ENCODE measurements around the gene PMS2.
A peak's percentile ranks its signal among the peaks of the same experiment; 100 is the strongest.
"Not testable (repeated sequence)": the region's sequence is repeated elsewhere in the genome, so short reads cannot be mapped to it uniquely, and the experiment has no call there.

The PMS2 gene

GRCh38 chr7:6012355-6013104 lies 3.7 kb upstream of the PMS2 start:
- no peak for DNase-seq

DNA sequence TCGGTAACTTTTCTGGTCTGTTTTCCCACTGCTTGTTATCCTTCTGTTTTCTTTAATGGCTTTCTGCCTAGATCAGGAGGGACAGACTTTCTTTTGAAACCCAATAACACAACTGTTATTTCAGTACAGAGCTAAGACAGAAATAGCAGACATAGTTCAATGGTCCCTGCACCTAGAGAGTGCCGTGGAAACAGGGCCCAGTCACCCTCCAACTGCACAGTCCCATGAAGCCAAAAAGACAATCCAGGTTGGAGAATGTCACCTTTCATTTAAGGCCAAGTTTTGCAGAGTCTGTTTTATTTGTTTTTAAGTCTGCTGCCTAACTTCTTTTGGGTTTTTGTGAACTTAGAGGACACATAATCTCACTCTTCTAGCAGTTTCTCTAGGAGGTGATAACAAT lies 2.7 kb upstream of the PMS2 start:
- DNase-seq = no peak

- DNase-seq = not testable (repeated sequence)
Observed at GRCh38 chr7:6010370-6010769, 1.5 kb upstream of the PMS2 start.

- not testable (repeated sequence) for DNase-seq
Observed at GRCh38 chr7:6007835-6008590, 836 bp downstream of the PMS2 start.

DNA sequence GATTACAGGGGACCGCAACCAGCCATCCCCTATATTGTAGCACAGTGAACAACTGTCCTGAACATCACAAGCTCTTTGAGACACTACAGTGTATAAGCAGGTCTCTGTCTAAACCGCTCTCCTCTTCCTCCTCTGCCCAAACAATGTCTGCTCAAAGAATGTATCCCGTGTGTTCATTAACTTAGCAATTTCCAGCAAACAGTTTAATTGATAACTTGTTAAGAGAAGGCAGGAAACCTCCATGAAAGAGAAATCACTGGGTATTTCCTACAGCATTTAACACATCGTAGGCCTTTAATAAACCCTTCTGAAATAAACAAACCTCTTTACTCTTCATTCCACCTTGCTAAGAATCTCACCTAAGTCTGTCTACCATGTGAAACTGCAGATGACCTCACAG lies 1.5 kb downstream of the PMS2 start:
- no peak for DNase-seq

DNA sequence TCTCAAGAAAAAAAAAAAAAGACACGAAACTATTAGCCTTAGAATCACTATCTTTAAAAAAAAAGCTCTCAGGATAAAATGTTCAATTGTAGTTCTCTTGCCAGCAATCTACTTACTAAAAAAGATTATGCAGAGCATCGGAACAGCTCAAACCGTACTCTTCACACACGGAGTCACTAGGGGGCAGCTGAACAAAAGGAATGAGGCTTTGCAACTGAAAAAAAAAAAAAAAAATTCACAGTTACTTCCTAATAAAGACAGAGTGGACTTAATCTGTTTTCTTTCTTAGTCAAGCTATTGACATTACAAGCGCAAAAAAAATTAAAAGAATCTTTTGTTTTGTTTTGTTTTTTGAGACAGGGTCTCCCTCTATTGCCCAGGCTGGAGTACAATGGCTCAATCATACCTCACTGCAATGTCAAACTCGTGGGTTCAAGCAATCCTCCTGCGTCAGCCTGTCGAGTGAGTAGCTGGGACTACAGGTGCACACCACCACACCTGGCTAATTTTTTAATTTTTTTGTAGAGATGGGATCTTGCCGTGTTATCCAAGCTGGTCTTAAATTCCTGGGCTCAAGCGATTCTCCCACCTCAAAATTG lies 11.5 kb downstream of the PMS2 start:
- peak; percentile 70 for DNase-seq

GRCh38 chr7:5987061-5987460 lies 21.8 kb downstream of the PMS2 start:
- not testable (repeated sequence) for DNase-seq

DNA sequence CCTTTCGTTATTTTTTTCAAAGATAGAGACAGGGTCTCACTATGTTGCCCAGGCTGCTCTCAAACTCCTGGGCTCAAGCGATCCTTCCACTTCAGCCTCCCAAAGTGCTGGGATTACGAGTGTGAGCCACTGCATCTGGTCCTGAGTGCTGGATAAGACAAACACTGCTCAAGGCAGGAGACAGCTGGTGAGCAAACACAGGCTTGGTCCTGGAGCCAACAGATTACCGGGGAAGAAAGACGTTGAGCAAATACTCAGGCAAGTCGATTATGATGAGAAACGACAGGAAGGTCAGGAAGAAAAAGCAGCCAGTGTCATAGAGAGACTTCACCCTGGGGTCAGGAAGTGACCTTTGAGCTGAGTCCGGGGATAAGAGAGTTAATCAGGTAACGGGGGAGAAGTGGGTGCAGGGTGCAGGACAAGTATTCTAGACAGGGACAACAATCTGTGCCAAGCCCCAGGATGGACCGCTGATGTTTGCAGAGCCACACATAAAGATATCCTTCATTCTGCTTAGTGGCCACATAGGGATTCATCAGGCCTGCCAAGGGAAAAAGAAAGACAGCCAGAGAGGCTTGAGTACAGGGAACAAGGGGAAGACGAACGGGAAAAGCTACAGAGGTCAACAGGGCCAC lies 29.1 kb downstream of the PMS2 start:
- not testable (repeated sequence) for DNase-seq

DNA sequence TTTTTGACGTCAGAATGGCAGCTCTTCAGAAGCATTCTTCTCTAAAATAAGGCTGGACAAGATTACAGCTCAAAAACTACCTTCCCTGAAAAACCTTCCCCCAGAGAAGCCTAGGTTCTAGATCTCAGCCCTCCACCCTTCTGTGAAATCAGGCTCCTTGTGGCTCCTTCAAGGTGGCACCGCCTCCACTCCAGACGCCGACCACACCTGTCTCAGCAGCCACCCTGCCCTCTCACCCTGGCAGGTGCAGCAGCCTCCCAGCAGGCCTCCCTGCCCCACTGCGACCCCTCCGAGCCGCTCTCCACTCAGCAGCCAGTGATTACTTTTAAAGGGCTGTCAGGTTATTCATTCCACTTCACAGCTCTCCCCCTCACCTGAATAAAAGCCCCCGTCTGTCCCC lies 35.3 kb downstream of the PMS2 start:
- DNase-seq = not testable (repeated sequence)

GRCh38 chr7:5970347-5970911 lies 38.4 kb downstream of the PMS2 start, which contains the start of gene RSPH10B:
RSPH10B (minus strand) TSS chr7:5970689; CDS start chr7:5967116, 3,573 bp downstream.
- not testable (repeated sequence) for DNase-seq

DNA sequence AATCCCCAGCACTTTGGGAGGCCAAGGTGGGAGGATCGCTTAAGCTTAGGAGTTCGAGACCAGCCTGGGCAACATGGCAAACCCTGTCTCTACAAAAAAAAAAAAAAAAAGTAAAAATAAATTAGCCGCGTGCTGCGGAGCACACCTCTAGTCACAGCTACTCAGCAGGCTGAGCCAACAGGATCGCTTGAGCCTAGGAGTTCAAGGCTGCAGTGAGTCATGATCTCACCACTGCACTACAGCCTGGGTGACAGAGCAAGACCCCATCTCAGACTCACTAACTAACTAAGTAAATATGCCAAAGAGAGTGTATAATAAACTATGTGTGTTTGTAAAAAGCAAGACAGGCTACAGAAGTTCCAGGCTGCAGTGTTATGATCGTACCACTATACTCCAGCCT lies 45.0 kb downstream of the PMS2 start:
- DNase-seq = not testable (repeated sequence)

GRCh38 chr7:5963205-5963604 lies 45.6 kb downstream of the PMS2 start:
- not testable (repeated sequence) for DNase-seq

DNA sequence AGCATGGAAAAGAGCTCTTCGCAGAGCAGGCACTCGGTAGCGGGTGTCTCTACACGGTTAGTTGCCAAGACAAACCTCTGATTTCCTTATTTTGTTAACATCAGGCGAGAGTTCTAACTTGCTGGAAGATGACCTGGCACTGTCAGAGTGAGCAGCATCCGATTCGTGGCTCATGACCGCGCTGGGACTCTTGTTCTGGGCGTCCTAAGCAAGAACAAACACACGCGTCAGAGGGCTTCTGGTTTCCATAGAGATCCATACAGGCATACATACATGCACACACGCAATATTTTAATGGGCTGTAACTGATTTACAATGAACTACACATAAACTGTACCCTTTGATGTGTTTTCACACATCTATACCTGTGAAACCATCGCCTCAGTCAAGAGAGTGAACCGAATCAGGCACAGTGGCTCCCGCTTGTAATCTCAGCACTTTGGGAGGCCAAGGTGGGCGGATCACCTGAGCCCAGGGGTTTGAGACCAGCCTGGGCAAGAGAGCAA lies 73.9 kb downstream of the PMS2 start:
- not testable (repeated sequence) for DNase-seq

GRCh38 chr7:5931905-5932644 lies 76.8 kb downstream of the PMS2 start:
- DNase-seq = not testable (repeated sequence)

DNA sequence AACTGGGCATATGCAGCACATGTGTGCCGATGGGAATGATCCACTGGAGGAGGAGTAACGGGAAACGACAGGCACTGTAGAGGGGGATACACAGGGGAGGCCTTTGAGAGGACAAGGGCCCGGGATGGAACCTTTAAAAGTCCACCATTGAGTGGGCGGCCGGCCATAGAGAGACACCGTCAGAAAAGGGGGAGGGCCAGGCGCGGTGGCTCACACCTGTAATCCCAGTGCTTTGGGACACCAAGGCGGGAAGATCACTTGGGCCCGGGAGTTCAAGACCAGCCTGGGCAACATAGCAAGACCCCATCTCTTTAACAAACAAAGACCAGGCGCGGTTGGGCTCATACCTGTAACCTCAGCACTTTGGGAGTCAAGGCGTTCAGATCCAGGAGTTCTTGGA lies 77.6 kb downstream of the PMS2 start:
- DNase-seq = not testable (repeated sequence)

- DNase-seq = not testable (repeated sequence)
Observed at GRCh38 chr7:5930290-5930689, 78.6 kb downstream of the PMS2 start.

GRCh38 chr7:5926263-5926870 lies 82.5 kb downstream of the PMS2 start:
- not testable (repeated sequence) for DNase-seq

DNA sequence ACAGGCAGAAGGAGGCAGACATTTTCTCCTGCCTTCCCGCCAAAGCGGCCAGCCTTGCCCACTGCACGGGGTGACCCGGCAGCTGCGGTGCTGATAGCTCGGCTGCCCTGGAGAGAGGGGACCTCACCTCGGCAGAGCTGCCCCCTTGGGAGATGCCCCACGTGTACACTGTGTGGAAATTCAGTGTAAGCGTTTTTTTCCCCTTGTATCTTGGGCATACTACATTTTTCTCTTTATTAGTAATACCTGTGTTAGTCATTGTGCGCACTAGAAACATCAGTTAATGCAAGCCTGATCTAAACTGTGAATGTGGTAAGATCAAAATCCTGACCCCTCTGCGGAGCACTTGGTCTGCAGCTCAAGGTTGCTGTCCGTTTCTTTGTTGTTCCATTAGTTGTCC lies 84.2 kb downstream of the PMS2 start:
- not testable (repeated sequence) for DNase-seq

- DNase-seq = not testable (repeated sequence)
Observed at GRCh38 chr7:5924180-5924579, 84.7 kb downstream of the PMS2 start.
